Cerebellar cortex (tissue), 1 donor: Measurements from ENCODE around the gene KANK3.
"Not testable (repeated sequence)": the region's sequence is repeated elsewhere in the genome, so short reads cannot be mapped to it uniquely, and the experiment has no call there.

Source experiments
- DNase-seq: peaks from one replicate; pipeline ENCODE4 v3.0.0-alpha.2; 2015; ENCODE audit warnings: low spot score

KANK3 gene

GRCh38 chr19:8342684-8343482 lies at the start of gene KANK3:
TSS of gene KANK3 (minus strand) at chr19:8343262. CDS start at chr19:8337828, 5,434 bp downstream.
- peak; percentile 66 for DNase-seq

- DNase-seq, result no peak
Measured at GRCh38 chr19:8392017-8392591, 49.0 kb upstream of the KANK3 start.

- no peak for DNase-seq
Measured at GRCh38 chr19:8391198-8392016, 48.3 kb upstream of the KANK3 start.

- peak; percentile 88 for DNase-seq
Measured at GRCh38 chr19:8390617-8390981, 47.5 kb upstream of the KANK3 start.

- DNase-seq, result peak; percentile 100
Measured at GRCh38 chr19:8389891-8390616, 47.0 kb upstream of the KANK3 start, which contains the start of gene RAB11B. TSS of gene RAB11B (plus strand) at chr19:8390360. CDS start at chr19:8390417, 57 bp downstream.

- DNase-seq, result no peak
Measured at GRCh38 chr19:8388612-8388958, 45.5 kb upstream of the KANK3 start.

GRCh38 chr19:8387688-8388611 lies 44.9 kb upstream of the KANK3 start:
- DNase-seq, result no peak

- no peak for DNase-seq
Measured at GRCh38 chr19:8386990-8387389, 43.9 kb upstream of the KANK3 start.

GRCh38 chr19:8386419-8386818 lies 43.4 kb upstream of the KANK3 start:
- DNase-seq, result not testable (repeated sequence)

GRCh38 chr19:8385566-8385965 lies 42.5 kb upstream of the KANK3 start:
- not testable (repeated sequence) for DNase-seq

GRCh38 chr19:8385103-8385502 lies 42.0 kb upstream of the KANK3 start:
- DNase-seq, result not testable (repeated sequence)

- not testable (repeated sequence) for DNase-seq
Measured at GRCh38 chr19:8384569-8384968, 41.5 kb upstream of the KANK3 start.

GRCh38 chr19:8379156-8379891 lies 36.3 kb upstream of the KANK3 start:
- not testable (repeated sequence) for DNase-seq

- DNase-seq, result no peak
Measured at GRCh38 chr19:8377598-8377997, 34.5 kb upstream of the KANK3 start.

- not testable (repeated sequence) for DNase-seq
Measured at GRCh38 chr19:8376373-8376974, 33.4 kb upstream of the KANK3 start.

GRCh38 chr19:8375766-8376165 lies 32.7 kb upstream of the KANK3 start:
- DNase-seq, result not testable (repeated sequence)

GRCh38 chr19:8373867-8374813 lies 31.1 kb upstream of the KANK3 start:
- no peak for DNase-seq

- DNase-seq, result no peak
Measured at GRCh38 chr19:8371011-8371804, 28.1 kb upstream of the KANK3 start.
